B cell (primary cell): ENCODE measurements around the gene ABHD2. TPM values are rescaled to one million over a fixed set of nuclear protein-coding genes. Genes with fewer than 3 reads are reported as not detected.
A peak's percentile ranks its signal among the peaks of the same experiment; 100 is the strongest.

Source experiments
- ATAC-seq: fragments of 200-7000 bp; cut with Tn5 transposase; one replicate; pipeline ENCODE4 v1.10.0; 2021; ENCODE audit warnings: low read depth, mild to moderate bottlenecking, moderate number of reproducible peaks, moderate library complexity
- CTCF ChIA-PET: fragments of 350-600 bp; sonication (Branson Sonifier 250); formaldehyde crosslinking; loops from one replicate; lab custom pipeline; 2021; ENCODE audit warnings: antibody characterized with exemption, inconsistent platforms; lab: Charles Lee
- POLR2A ChIA-PET: fragments of 350-600 bp; sonication (Branson Sonifier 250); formaldehyde crosslinking; loops from one replicate; lab custom pipeline; 2021; ENCODE audit warnings: antibody characterized with exemption; lab: Charles Lee
- DNase-seq: peaks from one replicate; pipeline ENCODE4 v3.0.0; 2013
- H2AFZ ChIP-seq: 2 replicates; pipeline ENCODE4 v1.6.1; 2012; ENCODE audit warnings: mild to moderate bottlenecking, low read depth, low read length; ENCODE audit not compliant: insufficient read depth, poor library complexity, severe bottlenecking
- H3K27ac ChIP-seq, 2 donors: 1 replicate in 1 of 2; 2 replicates in 1 of 2; pipeline ENCODE4 v1.5.1; 2012 to 2013; ENCODE audit warnings: low read length in 2 of 2, mild to moderate bottlenecking in 2 of 2, moderate library complexity in 1 of 2
- H3K27me3 ChIP-seq, 4 experiments: fragments of 200-600 bp in 1 of 4; sonication (generic) in 1 of 4; replicated peaks in 1 of 4; 1 replicate in 2 of 4; 2 replicates in 2 of 4; pipeline versions ENCODE4 v1.6.1 to v1.7.0; 2013 to 2016; ENCODE audit warnings: low read length in 3 of 4, mild to moderate bottlenecking in 2 of 4, mixed read lengths in 1 of 4, moderate library complexity in 1 of 4; ENCODE audit not compliant: insufficient read depth in 4 of 4, control insufficient read depth in 3 of 4; ENCODE audit errors: control extremely low read depth in 1 of 4
- H3K36me3 ChIP-seq, 2 experiments: replicated peaks in 1 of 2; 1 replicate in 1 of 2; 2 replicates in 1 of 2; pipeline versions ENCODE4 v1.6.1 to v1.7.1; 2013; ENCODE audit warnings: low read length in 1 of 2; ENCODE audit not compliant: insufficient read depth in 2 of 2, control insufficient read depth in 1 of 2; ENCODE audit errors: control extremely low read depth in 1 of 2, extremely low read depth in 1 of 2
- H3K4me1 ChIP-seq, 2 donors: fragments of 200-600 bp in 1 of 2; sonication (generic) in 1 of 2; 1 replicate in 1 of 2; 2 replicates in 1 of 2; pipeline versions ENCODE4 v1.5.1 to v1.6.1; 2013 to 2017; ENCODE audit warnings: low read length in 2 of 2; ENCODE audit not compliant: control insufficient read depth in 2 of 2, insufficient read depth in 2 of 2
- H3K4me2 ChIP-seq: replicated peaks from 2 replicates; pipeline ENCODE3; 2012; ENCODE audit warnings: mild to moderate bottlenecking, low read depth, low read length; ENCODE audit not compliant: poor library complexity, severe bottlenecking
- H3K4me3 ChIP-seq, 5 experiments: fragments of 200-600 bp in 1 of 5; sonication (generic) in 1 of 5; 1 replicate in 3 of 5; 2 replicates in 2 of 5; pipeline versions ENCODE4 v1.5.1 to v1.7.0; 2011 to 2016; ENCODE audit warnings: low read length in 4 of 5, mild to moderate bottlenecking in 4 of 5, low read depth in 2 of 5, control low read depth in 1 of 5, moderate library complexity in 1 of 5; ENCODE audit not compliant: insufficient read depth in 1 of 5; ENCODE audit errors: control extremely low read depth in 1 of 5, extremely low read depth in 1 of 5
- H3K79me2 ChIP-seq: fragments of 200-600 bp; sonication (generic); one replicate; pipeline ENCODE4 v1.6.0; 2016; ENCODE audit warnings: low read length; ENCODE audit not compliant: control insufficient read depth, insufficient read depth
- H3K9ac ChIP-seq: fragments of 200-600 bp; sonication (generic); 2 replicates; pipeline ENCODE4 v1.6.1; 2017; ENCODE audit warnings: mild to moderate bottlenecking, low read length, moderate library complexity
- H3K9me3 ChIP-seq, 3 donors: one replicate each; pipeline versions ENCODE4 v1.6.1 to v1.7.1; 2013; ENCODE audit warnings: low read length in 2 of 3; ENCODE audit not compliant: control insufficient read depth in 2 of 3, insufficient read depth in 1 of 3; ENCODE audit errors: control extremely low read depth in 1 of 3
- H4K20me1 ChIP-seq: 2 replicates; pipeline ENCODE4 v1.6.0; 2012; ENCODE audit warnings: mild to moderate bottlenecking, low read length; ENCODE audit not compliant: insufficient read depth, control insufficient read depth, poor library complexity, severe bottlenecking
- H3K27ac Mint-ChIP-seq: one replicate; pipeline ENCODE4 v1.8.0; 2021; ENCODE audit warnings: mixed read lengths
- H3K27me3 Mint-ChIP-seq: one replicate; pipeline ENCODE4 v1.8.0; 2021; ENCODE audit warnings: mixed read lengths
- H3K4me1 Mint-ChIP-seq: one replicate; pipeline ENCODE4 v1.8.0; 2021; ENCODE audit warnings: mixed read lengths
- H3K4me3 Mint-ChIP-seq: one replicate; pipeline ENCODE4 v1.8.0; 2021; ENCODE audit warnings: mixed read lengths
- H3K9me3 Mint-ChIP-seq: one replicate; pipeline ENCODE4 v1.8.0; 2022; ENCODE audit warnings: mixed read lengths; ENCODE audit not compliant: insufficient read depth
- CTCF ChIP-seq: fragments of 200-600 bp; IDR thresholded peaks from one replicate; pipeline ENCODE4 v1.8.0; 2022; ENCODE audit warnings: antibody characterized with exemption, mild to moderate bottlenecking
- EZH2 ChIP-seq: IDR thresholded peaks from 2 replicates; pipeline ENCODE4 v1.6.1; 2012; ENCODE audit warnings: borderline replicate concordance, low read depth, mild to moderate bottlenecking, moderate library complexity, low read length; ENCODE audit not compliant: insufficient read depth, poor library complexity, severe bottlenecking
- WGBS: methylation state at CpG from one replicate; pipeline ENCODE4 v1.1.5; 2013; ENCODE audit warnings: missing lambda C conversion rate; ENCODE audit not compliant: insufficient coverage; 5-methylcytosine and 5-hydroxymethylcytosine counted together
- intact Hi-C: fragments of 100-400 bp; cut with micrococcal nuclease; formaldehyde crosslinking; loops from one replicate; pipeline ENCODE4 v1.10.0; 2022
- polyA plus RNA-seq: library from polyadenylated mRNA; depleted of rRNA; stranded (reverse); fragments of >200 nt; gene quantifications from 2 replicates; pipeline ENCODE4 v1.2.3, GENCODE V29; 2012
- total RNA-seq, 2 donors: library from RNA; stranded (reverse); fragments of 120-200 nt in 1 of 2; gene quantifications; 1 replicate in 1 of 2; 2 replicates in 1 of 2; pipeline versions ENCODE4 v1.2.3 to v1.2.4, GENCODE V29; 2013 to 2022

ABHD2 gene
- total and polyA plus RNA-seq, 2 donors (not counting 1 experiment from before 2014, with no cell fraction given), result 7.1 to 45.8 TPM

DNA sequence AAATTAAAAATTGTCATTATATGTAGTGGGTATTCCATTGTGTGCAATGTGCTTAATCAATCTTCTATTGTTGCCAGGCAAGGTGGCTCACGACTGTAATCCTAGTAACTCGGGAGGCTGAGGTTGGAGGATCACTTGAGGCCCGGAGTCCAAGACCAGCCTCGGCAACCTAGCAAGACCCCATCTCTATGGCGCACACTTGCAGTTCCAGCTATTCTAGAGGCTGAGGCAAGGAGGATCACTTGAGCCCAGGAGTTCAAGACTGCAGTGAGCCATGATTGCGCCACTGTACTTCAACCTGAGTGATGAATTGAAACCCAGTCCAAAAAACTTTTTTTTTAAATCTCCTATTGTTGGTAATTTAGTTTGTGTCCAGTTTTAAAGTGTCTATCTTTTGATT lies 33.4 kb upstream of the ABHD2 start:
- WGBS, result 97% methylated on average over 5 of the region's 6 CpGs
- H3K4me1 ChIP-seq, result no peaks in the 10 kb centered on the region
- H3K36me3 ChIP-seq, result no peaks in the 10 kb centered on the region
- H2AFZ ChIP-seq, result no peak overlapping the region
- no peak overlapping the region for H3K27ac Mint-ChIP-seq
- no peaks in the 10 kb centered on the region for H3K79me2 ChIP-seq
- intact Hi-C loops, result no loop called here
- H3K4me2 ChIP-seq, result no peak overlapping the region
- H3K9me3 Mint-ChIP-seq, result no peaks in the 10 kb centered on the region
- no peak overlapping the region for H3K4me3 ChIP-seq
- DNase-seq (no peak), ATAC-seq (no peak)
- no peak overlapping the region for H3K9ac ChIP-seq
- H3K27me3 Mint-ChIP-seq, result peaks cover 25% of the 10 kb centered on the region
- H3K4me1 Mint-ChIP-seq, result no peaks in the 10 kb centered on the region
- no peaks in the 10 kb centered on the region for H3K9me3 ChIP-seq
- H3K4me3 Mint-ChIP-seq, result no peak overlapping the region
- CTCF ChIA-PET, result interaction anchor here (1.2 to 6.0 kb wide), 3 partner anchors 75 to 150 kb away, joined by 3 to 73 read pairs (median 5); no protein-coding TSS in a partner anchor
- peaks cover 0 to 14% (median 0%) of the 10 kb centered on the region in 4 experiments for H3K27me3 ChIP-seq
- TF ChIP-seq EZH2 (no peak), CTCF (no peak)
- no peaks in the 10 kb centered on the region for H4K20me1 ChIP-seq
- H3K27ac ChIP-seq, result no peak overlapping the region
- POLR2A ChIA-PET, result no interaction called here

DNA sequence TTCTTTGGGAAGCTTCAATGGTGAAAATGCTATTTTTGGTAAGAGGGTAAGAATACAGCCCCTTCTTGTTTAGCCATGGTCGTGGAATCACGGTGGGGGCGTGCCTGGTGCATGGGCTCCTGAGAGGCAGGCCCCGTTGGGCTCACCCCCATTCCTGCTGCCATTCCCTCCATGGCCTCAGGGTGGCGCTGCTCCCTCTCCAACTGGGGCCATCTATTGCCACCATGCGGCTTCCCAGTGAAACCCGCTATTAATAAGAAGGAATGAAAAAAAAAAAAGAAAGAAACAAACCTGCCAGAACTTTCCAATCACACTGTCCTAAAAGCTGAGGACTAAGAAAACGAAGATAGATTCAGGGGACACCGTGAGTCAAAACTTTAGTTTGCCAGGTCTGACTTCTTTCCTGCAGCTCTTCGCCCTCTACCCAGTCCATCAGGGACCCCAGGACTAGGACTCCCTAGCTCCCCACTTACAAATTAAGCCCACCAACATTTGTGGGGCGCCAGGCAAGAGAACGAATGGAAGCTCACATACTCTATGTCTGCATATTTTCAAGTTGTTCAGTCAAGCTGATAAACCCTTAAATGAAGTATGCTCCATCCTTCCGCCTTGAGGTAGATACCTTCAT lies 30.6 kb upstream of the ABHD2 start:
- H2AFZ ChIP-seq, result no peak overlapping the region
- no peak overlapping the region for H3K27ac ChIP-seq
- Mint-ChIP-seq H3K4me1 (no peaks in the 10 kb centered on the region), H3K4me3 (no peak overlapping the region), H3K9me3 (no peaks in the 10 kb centered on the region), H3K27ac (no peak overlapping the region), H3K27me3 (peaks cover 14% of the 10 kb centered on the region)
- H4K20me1 ChIP-seq, result no peaks in the 10 kb centered on the region
- ChIA-PET POLR2A (no interaction called here), CTCF (interaction anchor here (0.6 to 6.2 kb wide), 22 partner anchors 16 to 433 kb away, joined by 3 to 165 read pairs (median 4); no protein-coding TSS in a partner anchor)
- H3K27me3 ChIP-seq, result peaks cover 0 to 8% (median 0%) of the 10 kb centered on the region in 4 experiments
- intact Hi-C loops, result loop anchor here (1.0 kb wide), 1 partner anchor 120 kb away; no protein-coding TSS in a partner anchor
- ATAC-seq (peak; percentile 91), DNase-seq (peak; percentile 74)
- no peak overlapping the region for H3K9ac ChIP-seq
- H3K9me3 ChIP-seq, result no peaks in the 10 kb centered on the region
- H3K4me1 ChIP-seq, result no peaks in the 10 kb centered on the region
- no peak overlapping the region for H3K4me2 ChIP-seq
- TF ChIP-seq CTCF (peak; percentile 95), EZH2 (no peak)
- no peaks in the 10 kb centered on the region for H3K36me3 ChIP-seq
- H3K79me2 ChIP-seq, result no peaks in the 10 kb centered on the region
- WGBS, result 65% methylated on average over 5 of the region's 13 CpGs
- no peak overlapping the region for H3K4me3 ChIP-seq
